Measurements from ENCODE around the gene TCP11L2.
"Not testable (repeated sequence)": the region's sequence is repeated elsewhere in the genome, so short reads cannot be mapped to it uniquely, and the experiment has no call there.

The TCP11L2 gene

DNA sequence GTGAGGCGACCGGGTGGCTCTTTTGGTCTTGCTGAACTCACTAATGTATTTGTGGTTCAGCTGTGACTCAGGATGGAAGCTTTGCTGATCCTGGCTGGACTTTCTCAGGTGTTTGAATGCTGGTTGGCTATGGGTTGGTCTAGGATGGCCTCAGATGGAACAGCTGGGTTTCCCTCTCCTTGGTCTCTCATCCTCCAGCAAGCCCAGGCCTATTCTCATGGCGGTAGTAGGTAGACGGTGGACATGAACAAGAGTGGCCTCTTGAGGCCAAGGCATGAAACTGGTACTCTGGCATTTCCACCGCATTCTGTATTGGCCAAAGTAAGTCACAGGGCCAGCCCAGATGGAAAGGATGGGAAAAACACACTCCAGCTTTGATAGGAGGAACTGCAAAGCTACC lies 43.2 kb downstream of the TCP11L2 start:
- DNase-seq, result no peak

GRCh38 chr12:106348411-106348810 lies 45.9 kb downstream of the TCP11L2 start:
- no peak for DNase-seq

DNA sequence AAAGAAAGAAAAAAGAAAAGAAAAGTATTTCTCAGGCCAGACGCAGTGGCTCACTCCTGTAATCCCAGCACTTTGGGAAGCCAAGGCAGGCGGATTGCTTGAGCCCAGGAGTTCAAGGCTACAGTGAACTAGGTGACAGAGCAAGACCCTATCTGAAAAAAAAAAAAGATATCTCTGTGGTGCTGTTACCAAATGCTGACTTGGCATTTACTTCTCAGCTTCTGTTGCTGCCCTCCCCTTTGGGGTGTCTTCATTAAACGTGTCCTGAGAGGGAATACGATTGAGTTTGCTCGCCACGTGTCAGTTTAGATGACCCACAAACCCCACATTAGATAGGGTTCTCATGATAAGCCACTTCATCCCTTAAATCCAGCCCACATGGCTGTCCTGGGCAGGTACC lies 50.6 kb downstream of the TCP11L2 start:
- DNase-seq, result no peak

GRCh38 chr12:106357549-106358395 lies 55.2 kb downstream of the TCP11L2 start, which contains the start of gene POLR3B:
TSS of gene POLR3B (plus strand) at chr12:106357748. CDS start at chr12:106357880, 132 bp downstream.
- peak; percentile 95 for DNase-seq

- no peak for DNase-seq
These were observed 56.1 kb downstream of the TCP11L2 start for GRCh38 chr12:106358396-106359241.

DNA sequence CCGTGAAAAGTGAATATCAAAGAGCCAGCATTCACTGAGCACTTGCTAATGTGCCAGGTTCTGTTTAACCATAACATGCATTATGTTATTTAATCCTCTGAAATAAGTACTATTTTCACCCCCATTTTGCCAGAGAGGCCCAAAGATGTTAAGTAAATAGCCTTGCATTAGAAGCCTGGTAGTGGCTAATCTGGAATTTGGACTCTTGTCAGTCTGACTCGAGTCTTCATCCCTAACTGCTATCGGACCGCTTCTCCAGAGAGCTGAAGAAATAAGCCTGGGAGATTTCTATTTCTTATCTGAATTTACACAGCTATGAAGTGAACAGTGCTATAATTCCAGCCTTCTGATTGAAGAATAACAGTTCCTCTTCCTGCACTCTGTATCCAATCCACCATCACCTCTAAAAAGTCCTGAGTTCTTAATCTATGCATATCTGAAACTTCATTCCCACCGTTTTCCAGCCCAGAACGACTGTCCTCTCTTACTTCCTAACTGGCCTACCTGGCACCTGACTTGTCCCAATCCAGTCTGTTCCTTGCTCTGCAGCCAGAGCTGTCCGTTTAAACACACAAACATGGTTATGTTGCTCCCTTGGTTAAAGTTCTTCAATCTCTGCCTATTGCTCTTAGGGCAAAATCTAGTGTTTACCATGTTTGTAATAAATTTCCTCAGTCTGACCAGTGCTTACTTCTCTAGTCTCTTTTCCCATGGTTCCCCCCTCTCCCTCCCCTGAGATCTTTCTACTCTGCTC lies 57.3 kb downstream of the TCP11L2 start:
- DNase-seq, result no peak

DNA sequence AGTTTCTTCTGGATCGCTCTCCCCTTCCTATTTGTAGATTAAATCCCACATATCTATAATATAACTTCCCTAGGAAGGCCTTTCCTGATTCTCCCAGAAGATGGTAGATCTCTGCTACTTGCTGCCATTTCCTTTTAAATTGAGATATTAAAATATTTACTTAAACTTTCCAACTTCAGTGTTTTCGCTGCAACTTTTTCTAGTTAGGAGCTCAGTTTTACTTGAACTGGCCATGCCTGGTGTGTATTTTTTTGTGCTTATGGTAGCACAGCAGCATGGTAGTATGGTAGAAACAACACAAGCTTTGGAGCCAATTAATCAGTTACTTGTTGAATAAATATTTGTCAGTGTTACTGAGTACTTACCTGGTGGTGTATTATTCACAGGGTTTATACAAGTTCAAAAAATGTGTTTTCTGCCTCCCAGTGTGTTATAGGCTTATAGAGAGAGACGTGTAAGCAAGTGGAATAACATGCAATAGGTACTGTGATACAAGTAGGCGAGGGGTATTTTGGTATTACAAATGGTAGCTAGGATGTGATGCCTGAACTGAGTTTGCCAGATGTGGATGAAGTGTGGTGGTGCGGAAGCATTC lies 58.0 kb downstream of the TCP11L2 start:
- no peak for DNase-seq

GRCh38 chr12:106362971-106363370 lies 60.4 kb downstream of the TCP11L2 start:
- no peak for DNase-seq

DNA sequence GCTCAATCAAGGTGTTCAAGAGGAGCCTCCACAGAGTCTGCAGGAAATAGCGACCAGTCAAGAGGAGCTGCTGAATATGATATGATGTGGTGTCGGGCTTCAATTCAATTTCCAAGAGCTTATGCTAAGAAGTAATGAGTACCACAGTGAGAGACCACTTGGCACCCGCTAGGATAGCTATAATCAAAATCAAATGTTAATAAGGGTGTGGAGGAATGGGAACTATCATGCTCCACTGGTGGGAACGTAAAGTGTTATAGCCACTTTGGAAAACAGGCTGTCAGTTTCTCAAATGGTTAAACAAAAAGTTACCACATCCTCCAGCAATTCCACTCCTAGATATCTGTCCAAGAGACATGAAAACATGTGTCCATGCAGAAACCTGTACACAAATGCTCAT lies 61.7 kb downstream of the TCP11L2 start:
- no peak for DNase-seq

DNA sequence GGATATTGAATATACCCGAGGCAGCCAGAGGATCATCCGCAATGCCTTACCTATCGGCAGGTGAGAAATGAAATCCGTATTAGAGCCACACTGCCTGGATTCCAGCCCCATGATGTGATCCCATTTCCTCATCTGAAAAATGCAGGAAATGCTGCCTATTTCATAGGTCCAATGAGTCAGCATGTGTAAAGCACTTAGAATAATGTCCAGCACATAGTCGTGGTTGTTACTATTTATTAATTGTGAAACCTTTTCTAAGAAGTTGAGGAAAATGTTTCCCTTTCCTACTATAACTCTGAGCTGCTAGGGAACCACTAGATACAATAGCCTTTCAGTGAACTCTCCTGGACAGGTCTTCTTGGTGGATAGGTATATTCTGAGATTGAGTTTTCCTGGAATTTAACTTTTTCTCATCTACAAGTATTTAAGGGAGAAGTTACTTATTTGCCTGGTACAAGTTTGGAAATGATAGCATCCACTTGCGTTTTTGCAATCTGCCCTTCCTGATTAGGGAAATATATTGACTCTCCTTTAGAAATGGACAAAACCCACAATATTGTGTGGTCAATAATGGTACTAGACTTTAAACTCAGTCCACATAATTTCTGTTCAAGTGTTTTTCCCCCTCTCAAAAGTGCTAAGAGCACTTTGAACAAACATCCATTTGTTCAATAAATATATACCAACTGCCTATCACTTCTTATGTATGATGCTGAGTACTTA lies 67.3 kb downstream of the TCP11L2 start:
- no peak for DNase-seq

DNA sequence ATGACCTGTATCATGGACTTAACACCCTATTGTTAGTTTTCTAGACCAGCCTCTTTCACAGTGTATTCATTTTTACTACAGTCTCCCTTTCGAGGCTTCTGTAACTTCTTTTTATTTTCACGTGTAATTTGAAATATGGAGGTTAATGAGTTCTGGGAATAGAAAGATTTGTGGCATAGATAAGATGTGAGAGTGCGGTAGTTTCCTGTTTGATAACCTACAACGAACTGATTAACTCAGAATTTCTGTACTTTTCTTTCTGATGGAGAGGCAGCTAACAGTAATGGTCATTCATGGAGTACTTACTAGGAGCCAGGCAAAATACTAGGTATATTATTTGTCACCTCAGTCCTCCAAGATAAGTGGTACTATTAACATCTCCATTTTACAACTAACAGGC lies 76.3 kb downstream of the TCP11L2 start:
- DNase-seq, result no peak

GRCh38 chr12:106380954-106381353 lies 78.4 kb downstream of the TCP11L2 start:
- DNase-seq, result no peak

- not testable (repeated sequence) for DNase-seq
These were observed 79.3 kb downstream of the TCP11L2 start for GRCh38 chr12:106381866-106382265.

GRCh38 chr12:106386813-106387535 lies 84.4 kb downstream of the TCP11L2 start:
- DNase-seq, result no peak

GRCh38 chr12:106387848-106388377 lies 85.4 kb downstream of the TCP11L2 start:
- DNase-seq, result no peak

DNA sequence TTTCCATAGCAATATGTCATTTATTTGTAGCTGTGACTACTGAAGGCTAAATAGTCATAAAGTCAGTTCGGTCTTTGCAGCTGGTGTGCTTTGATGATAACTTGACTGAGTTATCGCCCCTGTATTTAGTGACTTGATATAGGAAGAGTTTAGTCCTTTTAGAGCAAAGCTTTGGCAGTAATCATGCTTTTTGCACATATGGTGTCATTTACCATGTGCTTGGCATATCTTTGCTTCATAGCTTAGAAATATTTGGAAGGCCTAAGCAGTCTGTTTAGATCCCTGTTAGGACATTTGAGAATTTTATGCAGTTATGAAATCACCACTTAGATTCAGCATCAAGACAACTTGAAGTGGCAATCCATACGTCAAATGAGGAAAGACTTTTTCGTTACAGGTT lies 86.6 kb downstream of the TCP11L2 start:
- no peak for DNase-seq

- no peak for DNase-seq
These were observed 90.2 kb downstream of the TCP11L2 start for GRCh38 chr12:106392759-106393158.
